HG03025 (cell line): ENCODE results near the gene SNX9.
"Not testable (repeated sequence)": the region's sequence is repeated elsewhere in the genome, so short reads cannot be mapped to it uniquely, and the experiment has no call there.

ENCODE experiments used
- ATAC-seq: cut with Tn5 transposase; IDR thresholded peaks from one replicate; pipeline ENCODE4 v1.9.1; 2021; ENCODE audit warnings: mild to moderate bottlenecking, moderate library complexity; ENCODE audit not compliant: unreplicated experiment, low FRiP score

The SNX9 gene

DNA sequence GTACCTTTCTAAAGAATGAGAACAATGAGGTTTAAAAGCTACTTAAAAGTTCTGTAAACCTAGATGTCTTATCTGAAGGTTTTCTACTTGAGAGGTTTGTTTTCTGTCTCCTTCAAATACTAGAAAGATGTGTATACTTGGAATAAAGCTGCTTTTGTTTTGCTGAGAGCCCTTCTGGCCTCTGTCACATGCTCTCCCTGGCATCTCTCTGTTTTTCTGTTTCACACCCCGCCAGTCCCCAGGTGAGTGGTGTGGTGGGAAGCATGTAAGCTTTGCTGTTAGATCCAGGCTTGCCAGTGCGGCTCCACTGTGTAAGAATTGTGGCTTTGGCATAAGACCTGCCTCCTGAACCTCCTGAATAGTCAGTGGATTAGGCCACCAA, 56.8 kb downstream of the SNX9 start:
- peak; percentile 44 for ATAC-seq

DNA sequence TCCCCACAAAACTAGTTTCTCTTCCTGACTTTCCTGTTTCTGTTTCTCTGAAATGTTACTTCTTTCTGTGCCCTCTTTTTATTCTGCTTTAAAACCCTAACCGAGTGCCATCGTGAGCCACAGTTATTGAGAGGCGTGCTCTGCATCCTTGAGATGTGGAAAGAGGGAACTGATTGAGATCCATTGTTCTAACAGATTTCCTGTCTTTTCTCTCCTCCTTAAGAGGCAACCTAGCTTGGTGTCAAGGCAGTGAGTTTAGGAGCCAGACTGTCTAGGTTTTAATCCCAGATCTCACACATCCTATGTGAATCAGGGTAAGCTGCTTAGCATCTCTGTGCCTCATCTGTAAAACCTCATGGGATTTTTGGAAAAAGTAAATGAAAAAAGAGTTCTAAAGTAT, 57.5 kb downstream of the SNX9 start:
- ATAC-seq = no peak

GRCh38 chr6:157881342-157881741, 58.3 kb downstream of the SNX9 start:
- ATAC-seq = no peak

DNA sequence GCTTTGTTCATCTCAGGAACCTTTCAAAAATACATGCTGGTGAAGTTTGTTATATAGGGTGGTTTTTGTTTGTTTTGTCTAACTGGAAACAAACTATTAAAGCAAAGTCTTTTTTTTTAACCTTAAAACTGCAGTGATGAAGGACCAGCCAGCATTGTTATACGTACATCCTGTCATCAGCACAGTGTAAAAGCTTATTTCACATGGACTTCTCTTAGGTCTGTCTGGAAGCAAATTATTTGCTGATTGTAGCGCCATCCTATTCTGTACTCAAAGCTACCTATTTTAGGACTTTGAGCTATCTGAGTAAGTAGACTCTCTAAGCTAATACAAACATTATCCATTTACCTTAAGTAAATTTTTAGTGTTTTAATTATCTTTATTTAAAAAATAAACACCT, 61.7 kb downstream of the SNX9 start:
- no peak for ATAC-seq

- ATAC-seq = no peak
These were observed 62.3 kb downstream of the SNX9 start for GRCh38 chr6:157885211-157885788.

DNA sequence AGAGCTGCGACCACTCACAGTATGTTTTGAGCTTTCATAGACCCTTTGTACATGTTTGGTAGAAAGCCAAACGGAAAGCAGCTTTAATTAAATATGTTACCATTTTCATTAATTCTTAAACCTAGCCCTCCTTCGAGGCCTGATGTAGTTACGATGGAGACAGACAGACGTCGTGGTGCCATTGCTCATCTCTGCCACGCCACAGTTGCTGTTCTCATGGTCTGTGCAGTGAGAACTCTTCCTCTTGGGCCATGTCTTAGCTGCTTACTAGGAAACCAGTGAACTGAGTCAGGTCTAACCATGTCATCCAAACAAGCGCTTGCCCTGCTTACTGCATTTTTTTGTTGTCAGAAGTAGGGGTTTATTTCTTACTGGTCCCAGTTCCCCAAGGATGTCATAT, 62.8 kb downstream of the SNX9 start:
- no peak for ATAC-seq

GRCh38 chr6:157887892-157888291, 64.8 kb downstream of the SNX9 start:
- ATAC-seq = no peak

DNA sequence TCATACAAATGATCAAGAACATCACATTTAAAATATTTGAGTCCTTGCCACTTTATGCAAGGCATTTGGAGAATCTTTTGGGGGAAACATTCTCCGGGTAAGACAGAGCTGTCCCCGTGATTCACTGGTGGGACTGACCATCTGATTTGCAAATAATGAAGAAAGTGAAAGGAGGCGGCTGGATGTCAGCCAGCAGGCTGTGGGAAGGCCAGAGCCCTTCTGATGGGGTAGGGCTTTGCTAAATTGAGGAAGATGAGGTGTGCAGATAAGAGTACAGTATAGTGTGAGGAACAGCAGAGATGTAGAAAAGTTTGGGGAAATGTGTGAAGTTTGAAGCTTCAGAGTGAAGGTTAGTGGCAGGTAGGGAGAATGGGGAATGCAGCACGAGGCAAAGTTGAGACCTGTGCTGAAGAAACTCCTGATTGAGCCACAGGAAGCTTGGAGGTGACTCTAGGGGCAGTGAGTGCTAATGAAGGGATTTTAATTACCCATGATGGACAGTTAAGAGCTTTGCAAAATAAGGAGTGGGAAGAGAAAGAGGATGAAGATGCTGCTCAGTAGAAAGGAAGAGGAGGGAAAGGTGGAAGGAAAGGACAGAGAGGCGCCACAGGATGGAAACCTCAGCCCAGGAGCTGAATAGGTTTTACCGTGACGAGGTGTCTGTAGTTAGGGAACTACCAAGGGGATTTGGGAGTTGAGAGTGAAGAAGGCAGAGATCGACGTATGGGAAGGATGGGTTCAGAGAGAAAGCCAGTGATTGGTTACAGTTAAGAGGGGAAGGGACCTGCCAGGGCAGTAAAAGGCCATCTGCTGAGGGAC, 68.7 kb downstream of the SNX9 start:
- no peak for ATAC-seq

GRCh38 chr6:157892363-157892877, 69.4 kb downstream of the SNX9 start:
- ATAC-seq = no peak

DNA sequence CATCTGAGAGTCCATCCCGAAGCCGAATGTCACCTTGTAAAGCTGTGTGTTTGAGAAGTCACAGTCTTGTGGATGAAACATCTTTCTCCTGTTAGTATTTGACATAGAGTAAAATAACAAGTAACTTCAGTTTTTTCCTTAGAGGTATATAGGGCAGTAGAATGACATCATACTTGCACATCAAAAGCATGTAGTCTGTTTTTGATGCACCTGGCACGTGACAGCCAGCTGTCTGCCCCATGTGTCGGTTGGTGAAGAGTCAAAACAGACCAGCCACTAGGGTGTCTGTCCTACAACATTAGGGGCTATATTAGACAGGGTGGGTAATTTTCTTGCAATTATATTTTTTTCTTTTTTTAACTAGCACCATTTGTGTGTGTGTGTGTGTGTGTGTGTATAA, 70.2 kb downstream of the SNX9 start:
- ATAC-seq = no peak

DNA sequence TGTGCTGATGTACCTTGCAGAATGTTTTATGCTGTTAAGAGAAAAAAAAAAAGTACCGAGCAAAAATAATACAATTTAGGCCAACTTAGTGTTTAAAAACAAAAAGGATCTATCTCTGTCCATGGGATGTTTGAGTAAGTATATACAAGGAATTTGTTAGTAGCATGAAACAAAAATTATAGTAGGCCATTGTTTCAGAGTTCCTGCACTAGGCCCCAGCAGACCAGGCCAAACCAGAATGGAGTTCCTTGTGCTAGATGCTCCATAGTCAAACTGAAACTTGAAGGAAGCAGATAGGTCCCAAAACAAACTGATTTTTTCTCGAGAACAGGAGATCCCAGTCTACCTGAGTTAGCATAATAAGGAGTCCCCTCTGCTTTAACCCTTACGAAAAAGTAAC, 72.5 kb downstream of the SNX9 start:
- ATAC-seq = no peak

GRCh38 chr6:157896932-157897331, 73.9 kb downstream of the SNX9 start:
- no peak for ATAC-seq

DNA sequence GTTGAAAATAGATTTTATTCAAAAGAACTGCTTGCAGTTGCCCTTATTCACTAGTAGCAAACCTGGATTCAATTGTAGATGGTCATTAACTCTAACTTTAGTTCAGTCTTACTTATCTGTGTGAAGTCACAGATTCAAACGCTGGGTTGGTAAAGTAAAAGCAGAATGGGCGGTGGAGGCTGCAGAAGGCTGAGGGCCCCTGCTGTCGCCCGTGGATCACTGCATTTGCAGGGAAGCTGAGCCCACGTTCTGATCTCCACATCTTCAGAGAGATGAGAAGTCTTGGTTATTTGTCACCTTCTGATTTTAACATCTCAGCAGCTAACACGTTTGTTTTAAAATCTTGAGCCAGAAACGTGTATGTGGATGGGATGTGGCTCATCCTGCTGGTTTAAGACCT, 75.1 kb downstream of the SNX9 start:
- ATAC-seq = no peak

DNA sequence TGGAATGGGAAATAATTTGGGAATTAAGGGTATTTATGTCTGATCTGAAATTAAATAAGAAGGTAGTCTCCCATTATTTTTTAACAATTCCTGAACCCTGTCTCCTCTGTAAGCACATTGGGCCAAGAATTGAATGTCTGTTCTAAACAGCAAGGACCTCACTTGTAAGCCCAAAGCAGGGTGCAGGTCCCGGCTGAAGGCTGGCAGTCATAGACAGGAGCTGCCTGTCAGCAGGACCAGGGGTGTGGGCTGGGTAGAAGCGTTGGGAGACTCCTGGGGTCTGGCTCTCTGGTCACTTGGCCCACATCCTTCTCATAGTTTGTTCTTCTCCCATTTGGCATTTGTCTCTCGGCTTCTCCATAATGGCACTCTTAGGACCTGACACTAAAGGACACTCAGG, 75.6 kb downstream of the SNX9 start:
- ATAC-seq = no peak

DNA sequence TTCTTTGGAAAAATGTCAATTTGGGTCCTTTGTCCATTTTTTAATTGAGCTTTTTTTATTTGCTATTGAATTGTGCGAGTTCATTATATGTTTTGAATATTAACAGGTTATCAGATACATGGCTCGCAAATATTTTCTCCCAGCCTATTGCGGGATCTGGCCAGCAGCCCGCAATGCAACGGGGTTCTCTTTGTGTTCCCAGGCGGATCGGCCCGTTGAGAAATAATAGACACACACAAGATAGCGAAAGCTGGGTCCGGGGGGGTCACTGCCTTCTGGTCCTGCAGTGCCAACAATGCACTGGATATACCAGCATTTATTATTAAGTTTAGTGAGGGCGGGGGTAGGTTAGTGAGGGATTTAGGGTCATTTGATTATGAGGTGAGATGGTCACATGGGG, 77.2 kb downstream of the SNX9 start:
- not testable (repeated sequence) for ATAC-seq

GRCh38 chr6:157900751-157901150, 77.7 kb downstream of the SNX9 start:
- not testable (repeated sequence) for ATAC-seq

DNA sequence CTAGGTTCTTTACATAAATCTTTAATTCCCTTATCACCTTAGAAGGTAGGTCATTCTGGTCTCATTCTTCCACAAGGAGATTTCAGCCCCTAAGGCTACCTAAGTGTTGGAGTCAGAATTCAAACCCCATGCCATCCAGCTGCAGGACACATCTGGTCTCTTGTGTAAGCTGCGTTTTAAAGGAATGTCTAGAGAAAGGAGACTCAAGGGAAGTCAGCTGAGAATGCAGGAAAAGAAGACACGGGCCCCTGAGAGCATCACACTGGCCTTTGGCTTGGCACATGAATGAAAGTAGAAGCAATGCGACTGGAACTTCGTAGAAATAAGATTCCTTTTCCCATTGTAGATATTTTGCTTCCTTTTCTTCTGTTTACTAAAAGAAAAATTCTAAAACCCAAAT, 82.0 kb downstream of the SNX9 start:
- ATAC-seq = no peak

DNA sequence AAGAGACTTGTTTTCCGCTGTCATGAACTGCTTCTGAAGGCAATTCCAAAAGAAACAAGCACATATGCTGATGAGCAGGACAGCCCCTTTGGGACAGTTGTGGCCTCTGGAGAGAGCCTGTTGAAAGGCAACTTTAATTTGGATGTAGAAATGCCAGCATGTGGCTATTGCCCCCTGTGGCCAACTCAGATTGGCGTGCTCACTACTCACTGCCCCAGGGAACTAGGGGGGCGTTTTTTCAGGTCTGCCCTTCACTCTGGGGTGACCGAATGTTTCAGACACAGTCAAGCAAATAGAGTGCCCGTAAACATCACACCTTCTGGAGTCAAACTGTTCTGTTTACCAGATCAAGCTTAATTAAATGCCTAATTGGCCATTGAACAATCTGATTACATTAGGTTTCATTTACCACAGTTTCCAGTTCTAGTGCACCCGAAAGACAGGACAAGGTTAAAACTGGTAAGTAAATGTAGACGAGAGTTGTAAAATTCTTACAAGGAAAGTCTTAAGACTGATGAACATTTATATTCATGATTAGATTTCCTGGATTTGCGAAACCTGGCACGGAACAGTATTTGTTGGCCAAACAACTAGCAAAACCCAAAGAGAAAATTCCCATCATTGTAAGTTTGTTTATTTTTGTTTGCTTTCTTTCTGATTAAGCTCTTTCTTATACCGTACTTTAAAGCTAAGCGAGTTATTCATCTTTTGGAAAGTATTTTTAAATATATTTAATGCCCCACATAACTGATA, 82.7 kb downstream of the SNX9 start:
- ATAC-seq = no peak

- ATAC-seq = no peak
These were observed 83.6 kb downstream of the SNX9 start for GRCh38 chr6:157906537-157907061.

- no peak for ATAC-seq
These were observed 84.6 kb downstream of the SNX9 start for GRCh38 chr6:157907651-157908050.
